Sigmoid colon (tissue), 7 donors: ENCODE data around the gene PCNX3. TPM values are rescaled to one million over a fixed set of nuclear protein-coding genes. Genes with fewer than 3 reads are reported as not detected.

Experiments
- DNase-seq: peaks from one replicate; pipeline ENCODE4 v3.0.0-alpha.2; 2019
- H3K27ac ChIP-seq, 4 donors: fragments of 200-600 bp; sonication (generic); one replicate each; pipeline ENCODE4 v1.5.1; 2016 to 2019; ENCODE audit warnings: mild to moderate bottlenecking in 1 of 4
- H3K27me3 ChIP-seq, 3 donors: fragments of 200-600 bp; sonication (generic); one replicate each; pipeline ENCODE4 v1.5.1; 2019; ENCODE audit warnings: mild to moderate bottlenecking in 1 of 3
- H3K36me3 ChIP-seq, 4 donors: fragments of 200-600 bp; sonication (generic); one replicate each; pipeline ENCODE4 v1.5.1; 2016 to 2019
- H3K4me1 ChIP-seq, 4 donors: fragments of 200-600 bp; sonication (generic); one replicate each; pipeline ENCODE4 v1.5.1; 2017 to 2019
- H3K4me3 ChIP-seq, 4 donors: fragments of 200-600 bp; sonication (generic); one replicate each; pipeline ENCODE4 v1.5.1; 2017 to 2019; ENCODE audit warnings: mild to moderate bottlenecking in 2 of 4, moderate library complexity in 1 of 4
- H3K9me3 ChIP-seq, 4 donors: fragments of 200-600 bp in 3 of 4; sonication (generic) in 3 of 4; one replicate each; pipeline versions ENCODE4 v1.5.1 to v1.6.1; 2013 to 2019
- CTCF ChIP-seq, 4 experiments: fragments of 450-650 bp in 3 of 4; fragments of 200-600 bp in 1 of 4; IDR thresholded peaks; one replicate each; pipeline ENCODE4 v1.5.1; 2016 to 2019; ENCODE audit warnings: antibody characterized with exemption in 4 of 4, mild to moderate bottlenecking in 3 of 4, moderate library complexity in 2 of 4
- EP300 ChIP-seq, 4 donors: sonication (generic); formaldehyde crosslinking; IDR thresholded peaks; one replicate each; pipeline ENCODE4 v1.6.1; 2017; ENCODE audit warnings: antibody characterized with exemption in 4 of 4
- POLR2A ChIP-seq, 2 donors: fragments of 450-650 bp; IDR thresholded peaks; one replicate each; pipeline ENCODE4 v1.6.1; 2016; ENCODE audit warnings: antibody characterized with exemption in 2 of 2, mild to moderate bottlenecking in 2 of 2, moderate library complexity in 2 of 2
- POLR2AphosphoS5 ChIP-seq, 4 donors: sonication (generic); formaldehyde crosslinking; IDR thresholded peaks; one replicate each; pipeline ENCODE4 v1.6.1; 2017; ENCODE audit warnings: antibody characterized with exemption in 4 of 4
- WGBS, 2 donors: extraction: QIAGEN DNeasy Blood & Tissue Kit; methylation state at CpG; one replicate each; pipeline ENCODE4 v1.1.7; 2013; 5-methylcytosine and 5-hydroxymethylcytosine counted together
- intact Hi-C: fragments of 100-400 bp; cut with DNase I; formaldehyde crosslinking; loops from one replicate; pipeline ENCODE4 v1.15.1; 2023
- polyA plus RNA-seq, 3 donors: library from polyadenylated mRNA; stranded (reverse); fragments of 200-250 nt; gene quantifications; one replicate each; pipeline ENCODE4 v1.2.3, GENCODE V29; 2013
- total RNA-seq, 4 donors: library from RNA; depleted of rRNA; stranded (reverse); fragments of >200 nt; gene quantifications; one replicate each; pipeline ENCODE4 v1.1.0, GENCODE V29; 2016
- donor health status: healthy with polysubstance abuse.
- donor health status: Bipolar disorder and iron deficiency.
- donor health status: healthy.

Gene PCNX3
- total and polyA plus RNA-seq, 7 donors: 6.0 to 35.0 (median 11.0) TPM

GRCh38 chr11:65612691-65613090 is 2.9 kb upstream of the PCNX3 start:
- intact Hi-C loops: loop anchor here (10.0 kb wide), 1 partner anchor 498 kb away; the partner anchor contains the start of genes TM7SF2 and ZNHIT2
- peak overlapping the region; percentile 89 to 95 (median 92) for H3K27ac ChIP-seq
- no peaks in the 10 kb centered on the region for H3K9me3 ChIP-seq
- H3K4me3 ChIP-seq: peak overlapping the region; percentile 56 to 88 (median 74)
- peaks cover 0 to 72% (median 64%) of the 10 kb centered on the region in 4 donors for H3K4me1 ChIP-seq
- DNase-seq: no peak
- H3K36me3 ChIP-seq: peaks cover 1 to 24% (median 13%) of the 10 kb centered on the region in 4 donors
- TF ChIP-seq EP300 (IDR thresholded peaks at IDR 0.05): no peak
- TF ChIP-seq POLR2A (IDR thresholded peaks at IDR 0.05): no peak
- no peak for TF ChIP-seq POLR2AphosphoS5 (IDR thresholded peaks at IDR 0.05)
- TF ChIP-seq CTCF (IDR thresholded peaks at IDR 0.05): no peak
- WGBS, 2 donors: 50 to 59% methylated on average over 7 of the region's 7 CpGs
- no peaks in the 10 kb centered on the region for H3K27me3 ChIP-seq

- 11 to 22% methylated on average over 43 of the region's 43 CpGs for WGBS, 2 donors
- no peaks in the 10 kb centered on the region for H3K27me3 ChIP-seq
- peak overlapping the region; percentile 56 to 88 (median 74) for H3K4me3 ChIP-seq
- intact Hi-C loops: loop anchor here (10.0 kb wide), 1 partner anchor 499 kb away; the partner anchor contains the start of genes TM7SF2 and ZNHIT2
- no peaks in the 10 kb centered on the region for H3K9me3 ChIP-seq
- TF ChIP-seq CTCF (IDR thresholded peaks at IDR 0.05): no peak
- no peak for TF ChIP-seq POLR2AphosphoS5 (IDR thresholded peaks at IDR 0.05)
- TF ChIP-seq POLR2A (IDR thresholded peaks at IDR 0.05): no peak
- TF ChIP-seq EP300 (IDR thresholded peaks at IDR 0.05): no peak
- peaks cover 0 to 67% (median 59%) of the 10 kb centered on the region in 4 donors for H3K4me1 ChIP-seq
- peak overlapping the region; percentile 89 to 95 (median 92) for H3K27ac ChIP-seq
- no peak for DNase-seq
- H3K36me3 ChIP-seq: peaks cover 7 to 29% (median 18%) of the 10 kb centered on the region in 4 donors
Observed at GRCh38 chr11:65613091-65613928, 2.3 kb upstream of the PCNX3 start.

- peak overlapping the region; percentile 89 to 95 (median 92) for H3K27ac ChIP-seq
- no peak for DNase-seq
- intact Hi-C loops: loop anchor here (2.0 to 10.0 kb wide), 3 partner anchors 37 to 501 kb away; partner anchors contain the start of genes FAM89B, TM7SF2 and ZNHIT2
- no peak for TF ChIP-seq POLR2A (IDR thresholded peaks at IDR 0.05)
- no peak for TF ChIP-seq CTCF (IDR thresholded peaks at IDR 0.05)
- TF ChIP-seq POLR2AphosphoS5 (IDR thresholded peaks at IDR 0.05): no peak
- TF ChIP-seq EP300 (IDR thresholded peaks at IDR 0.05): no peak
- H3K9me3 ChIP-seq: no peaks in the 10 kb centered on the region
- WGBS, 2 donors: 1 to 2% methylated on average over 50 of the region's 50 CpGs
- H3K36me3 ChIP-seq: peaks cover 30 to 44% (median 37%) of the 10 kb centered on the region in 4 donors
- H3K4me1 ChIP-seq: peaks cover 0 to 51% (median 42%) of the 10 kb centered on the region in 4 donors
- H3K27me3 ChIP-seq: no peaks in the 10 kb centered on the region
- peak overlapping the region; percentile 74 to 98 (median 88) for H3K4me3 ChIP-seq
Observed at GRCh38 chr11:65615950-65616574, 486 bp downstream of the PCNX3 start.

GRCh38 chr11:65616575-65617001 is 1.0 kb downstream of the PCNX3 start:
- Histone ChIP-seq H3K27me3 (no peaks in the 10 kb centered on the region), H3K4me1 (peaks cover 0 to 46% (median 38%) of the 10 kb centered on the region in 4 donors), H3K27ac (peak overlapping the region; percentile 89 to 95 (median 92)), H3K36me3 (peaks cover 30 to 47% (median 41%) of the 10 kb centered on the region in 4 donors), H3K4me3 (peak overlapping the region; percentile 74 to 98 (median 88)), H3K9me3 (no peaks in the 10 kb centered on the region)
- 36 to 61% methylated on average over 10 of the region's 10 CpGs for WGBS, 2 donors
- intact Hi-C loops: loop anchor here (10.0 kb wide), 1 partner anchor 502 kb away; the partner anchor contains the start of genes TM7SF2 and ZNHIT2
- TF ChIP-seq POLR2A (IDR thresholded peaks at IDR 0.05): no peak
- no peak for TF ChIP-seq CTCF (IDR thresholded peaks at IDR 0.05)
- TF ChIP-seq POLR2AphosphoS5 (IDR thresholded peaks at IDR 0.05): no peak
- no peak for TF ChIP-seq EP300 (IDR thresholded peaks at IDR 0.05)
- DNase-seq: no peak
